AG04449 (cell line): ENCODE data around the gene SLFN12L.

Source experiments
- CTCF ChIA-PET: fragments of 350-600 bp; formaldehyde crosslinking; extraction: SDS; loops from one replicate; lab custom pipeline; 2021; ENCODE audit warnings: antibody characterized with exemption; lab: Yijun Ruan, JAX
- POLR2A ChIA-PET: fragments of 400-600, 350-600 bp; formaldehyde crosslinking; extraction: SDS; loops from one replicate; lab custom pipeline; 2020; ENCODE audit warnings: antibody characterized with exemption, inconsistent platforms; lab: Yijun Ruan, JAX
- DNase-seq: peaks from one replicate; pipeline ENCODE4 v3.0.0-alpha.2; 2010; ENCODE audit warnings: low read depth, low spot score
- H3K4me3 ChIP-seq: 2 replicates; pipeline ENCODE4 v1.5.1; 2011; ENCODE audit warnings: low read depth, mild to moderate bottlenecking, control low read depth, low read length
- TF ChIP-seq, protein P1 (sequence below): IDR thresholded peaks from one replicate; pipeline ENCODE4 v1.5.1; 2011; ENCODE audit warnings: mild to moderate bottlenecking, moderate library complexity, low read length, control low read depth, inconsistent platforms; ENCODE audit not compliant: insufficient read depth; ENCODE audit errors: missing control alignments

The SLFN12L gene

DNA sequence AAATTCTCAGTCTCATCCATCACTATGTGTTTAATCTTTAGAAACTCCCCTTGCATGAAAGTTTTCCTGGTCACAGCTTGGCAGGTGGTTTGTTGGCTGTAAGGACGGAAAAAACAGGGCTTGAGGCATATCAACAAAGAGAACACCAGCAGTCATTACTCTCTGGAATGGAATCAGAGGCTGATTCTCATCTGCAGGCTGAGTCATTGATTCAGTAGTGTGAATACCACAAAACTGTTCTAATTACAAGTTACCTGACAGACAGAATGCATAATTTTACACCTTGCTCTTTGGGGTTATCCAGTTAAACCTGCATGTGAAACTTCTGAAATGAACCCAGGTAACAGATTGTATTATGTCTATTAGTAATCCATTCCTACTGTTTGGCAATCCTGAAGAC, 11.5 kb upstream of the SLFN12L start:
- CTCF ChIA-PET = interaction anchor here (1.1 to 4.1 kb wide), 4 partner anchors 8 to 236 kb away, joined by 3 to 27 read pairs (median 4); no protein-coding TSS in a partner anchor

DNA sequence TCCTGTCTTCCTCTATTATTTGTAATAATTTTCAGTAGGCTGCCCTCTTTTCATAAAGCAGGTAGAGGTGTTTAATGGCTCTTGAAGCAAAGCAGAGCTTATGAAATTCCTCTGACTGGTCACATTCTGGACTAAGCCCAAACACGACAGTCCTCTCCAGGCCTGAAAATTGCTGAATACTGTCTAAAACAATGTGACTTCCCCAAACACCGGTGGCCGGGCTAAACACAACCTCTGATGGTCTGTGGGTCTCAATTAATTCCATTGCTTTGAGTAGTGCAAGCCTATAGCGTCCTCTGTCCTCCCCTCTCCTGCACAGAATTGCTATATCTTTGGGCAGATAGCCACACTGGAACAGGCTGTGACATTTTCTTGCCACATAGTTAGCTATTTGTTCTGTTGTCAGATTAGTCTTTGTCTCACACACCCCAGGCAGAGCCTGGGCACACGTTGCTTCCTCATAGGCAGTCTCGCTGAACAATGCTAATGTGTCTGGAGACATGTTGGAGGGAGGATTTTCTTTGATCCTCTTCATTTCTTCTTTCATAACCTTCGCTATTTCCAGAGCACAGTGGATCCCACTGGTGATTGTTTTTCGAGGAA, 10.8 kb upstream of the SLFN12L start:
- no peak overlapping the region for H3K4me3 ChIP-seq
- ChIA-PET POLR2A (no interaction called here), CTCF (interaction anchor here (1.4 to 4.1 kb wide), 3 partner anchors 9 to 237 kb away, joined by 3 to 27 read pairs (median 6); no protein-coding TSS in a partner anchor)
- TF ChIP-seq, protein P1, sequence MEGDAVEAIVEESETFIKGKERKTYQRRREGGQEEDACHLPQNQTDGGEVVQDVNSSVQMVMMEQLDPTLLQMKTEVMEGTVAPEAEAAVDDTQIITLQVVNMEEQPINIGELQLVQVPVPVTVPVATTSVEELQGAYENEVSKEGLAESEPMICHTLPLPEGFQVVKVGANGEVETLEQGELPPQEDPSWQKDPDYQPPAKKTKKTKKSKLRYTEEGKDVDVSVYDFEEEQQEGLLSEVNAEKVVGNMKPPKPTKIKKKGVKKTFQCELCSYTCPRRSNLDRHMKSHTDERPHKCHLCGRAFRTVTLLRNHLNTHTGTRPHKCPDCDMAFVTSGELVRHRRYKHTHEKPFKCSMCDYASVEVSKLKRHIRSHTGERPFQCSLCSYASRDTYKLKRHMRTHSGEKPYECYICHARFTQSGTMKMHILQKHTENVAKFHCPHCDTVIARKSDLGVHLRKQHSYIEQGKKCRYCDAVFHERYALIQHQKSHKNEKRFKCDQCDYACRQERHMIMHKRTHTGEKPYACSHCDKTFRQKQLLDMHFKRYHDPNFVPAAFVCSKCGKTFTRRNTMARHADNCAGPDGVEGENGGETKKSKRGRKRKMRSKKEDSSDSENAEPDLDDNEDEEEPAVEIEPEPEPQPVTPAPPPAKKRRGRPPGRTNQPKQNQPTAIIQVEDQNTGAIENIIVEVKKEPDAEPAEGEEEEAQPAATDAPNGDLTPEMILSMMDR = no peak
- no peak for DNase-seq

More for the DNA sequence above, 11.5 kb upstream of the SLFN12L start:
- POLR2A ChIA-PET = no interaction called here
- TF ChIP-seq, protein P1 = no peak
- no peak for DNase-seq
- H3K4me3 ChIP-seq = no peak overlapping the region

DNA sequence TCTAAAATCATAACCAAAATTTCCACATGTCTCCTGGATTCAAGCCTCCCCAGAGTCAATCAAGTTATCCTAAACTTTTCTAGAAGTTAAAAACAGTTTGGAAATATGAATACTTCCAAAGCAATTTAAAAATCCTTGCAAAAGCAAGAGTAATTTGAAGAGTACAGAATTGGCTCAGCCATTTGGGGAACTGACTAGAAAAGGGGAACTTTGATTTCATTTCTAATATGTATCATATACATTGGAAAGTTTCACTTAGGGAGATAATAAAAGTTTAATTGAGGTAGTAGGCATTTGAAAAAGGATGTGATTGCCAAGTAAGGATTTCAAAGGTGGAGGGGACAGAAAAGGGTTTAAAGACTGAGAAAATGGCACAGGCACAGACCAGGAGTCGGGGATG, 9.0 kb upstream of the SLFN12L start:
- ChIA-PET CTCF (no interaction called here), POLR2A (no interaction called here)
- no peak for DNase-seq
- TF ChIP-seq, protein P1 = no peak
- no peak overlapping the region for H3K4me3 ChIP-seq

DNA sequence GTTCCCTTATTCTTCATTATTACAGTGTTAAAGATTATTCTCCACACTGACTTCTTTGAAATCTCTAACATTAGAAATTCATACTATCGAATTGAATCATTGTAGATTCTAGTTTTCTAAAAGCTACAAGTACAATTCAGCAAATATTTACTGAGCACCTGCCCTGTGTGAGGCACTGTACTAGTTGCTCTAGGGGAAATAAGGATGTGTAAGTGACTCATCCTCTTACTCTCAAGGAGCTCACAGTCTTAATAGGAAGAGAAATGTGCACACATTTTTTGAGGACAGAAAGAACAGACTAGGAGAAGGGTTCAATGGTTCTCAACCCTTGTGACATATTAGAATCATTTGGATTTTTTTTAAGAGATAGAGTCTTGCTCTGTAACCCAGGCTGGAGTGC, 7.7 kb upstream of the SLFN12L start:
- no peak for DNase-seq
- TF ChIP-seq, protein P1 = no peak
- H3K4me3 ChIP-seq = no peak overlapping the region
- ChIA-PET CTCF (interaction anchor here (1.9 to 15.0 kb wide), 2 partner anchors 12 to 234 kb away, joined by 6 to 455 read pairs; no protein-coding TSS in a partner anchor), POLR2A (no interaction called here)

DNA sequence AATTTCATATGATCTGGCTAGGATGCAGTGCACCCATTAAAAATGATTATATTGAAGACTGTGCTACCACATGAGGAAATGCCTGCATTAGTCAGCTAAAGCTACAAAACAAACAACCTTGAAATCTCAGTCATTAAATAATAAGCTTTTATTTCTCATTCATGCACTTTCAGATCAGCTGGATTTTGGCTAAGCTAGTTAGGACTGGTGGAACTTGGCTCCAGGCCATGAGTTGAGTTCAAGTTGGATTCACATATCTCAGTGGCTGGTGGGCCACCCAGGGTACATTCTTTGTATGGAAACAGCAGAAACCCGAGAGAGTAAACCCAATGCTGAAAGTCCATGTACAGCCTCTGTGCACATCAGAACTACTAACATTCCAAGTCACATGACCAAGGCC, 6.4 kb upstream of the SLFN12L start:
- DNase-seq = no peak
- no peak overlapping the region for H3K4me3 ChIP-seq
- CTCF ChIA-PET = interaction anchor here (1.9 to 15.0 kb wide), 2 partner anchors 10 to 233 kb away, joined by 6 to 455 read pairs; no protein-coding TSS in a partner anchor
- POLR2A ChIA-PET = no interaction called here
- TF ChIP-seq, protein P1 = no peak

DNA sequence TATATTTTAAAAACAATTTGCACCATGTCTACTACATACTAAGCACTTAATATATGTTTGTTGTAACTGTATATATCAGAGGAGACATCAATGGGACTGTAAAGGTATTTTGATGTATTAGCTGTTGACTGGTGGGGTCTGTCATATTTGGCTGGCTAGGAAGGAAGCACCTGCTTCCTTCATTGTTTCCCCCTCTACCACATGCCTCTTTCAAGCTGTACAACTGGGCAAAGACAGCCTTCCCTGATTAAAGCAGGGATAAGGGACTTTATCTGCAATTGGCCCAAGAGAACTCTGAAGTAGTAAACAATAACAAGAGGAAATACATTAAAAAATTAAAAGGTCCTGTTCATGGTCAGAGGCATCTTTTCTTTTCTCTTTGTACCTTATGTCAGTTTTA, 5.5 kb upstream of the SLFN12L start:
- no peak for DNase-seq
- H3K4me3 ChIP-seq = no peak overlapping the region
- POLR2A ChIA-PET = no interaction called here
- TF ChIP-seq, protein P1 = no peak
- CTCF ChIA-PET = interaction anchor here (1.4 to 15.0 kb wide), 3 partner anchors 9 to 232 kb away, joined by 5 to 455 read pairs (median 12); no protein-coding TSS in a partner anchor
